Body of pancreas (tissue), 4 donors: ENCODE results near the gene GNL2. TPM values are rescaled to one million over a fixed set of nuclear protein-coding genes. Genes with fewer than 3 reads are reported as not detected.
"Not testable (repeated sequence)": the region's sequence is repeated elsewhere in the genome, so short reads cannot be mapped to it uniquely, and the experiment has no call there.

ENCODE experiments used
- ATAC-seq: fragments of 150-250 bp; one replicate; pipeline ENCODE4 v1.9.1; 2016
- DNase-seq, 4 donors: peaks; one replicate each; pipeline ENCODE4 v3.0.0-alpha.2; 2019
- H3K27ac ChIP-seq, 4 donors: fragments of 200-600 bp; sonication (generic); 1 replicate in 3 of 4; 2 replicates in 1 of 4; pipeline versions ENCODE4 v1.5.1 to v1.6.1; 2016 to 2019; ENCODE audit warnings: mild to moderate bottlenecking in 1 of 4, mixed read lengths in 1 of 4, moderate library complexity in 1 of 4
- H3K27me3 ChIP-seq, 2 donors: fragments of 200-600 bp; sonication (generic); one replicate each; pipeline ENCODE4 v1.6.0; 2016; ENCODE audit warnings: mild to moderate bottlenecking in 1 of 2
- H3K36me3 ChIP-seq, 2 donors: fragments of 200-600 bp; sonication (generic); replicated peaks in 1 of 2; 2 replicates each; pipeline ENCODE4 v1.5.1; 2016; ENCODE audit warnings: low read depth in 2 of 2; ENCODE audit not compliant: insufficient read depth in 1 of 2
- H3K4me1 ChIP-seq: fragments of 200-600 bp; sonication (generic); one replicate; pipeline ENCODE4 v1.6.0; 2016
- H3K4me3 ChIP-seq, 2 donors: fragments of 200-600 bp; sonication (generic); 1 replicate in 1 of 2; 2 replicates in 1 of 2; pipeline ENCODE4 v1.5.1; 2016 to 2019
- H3K9me3 ChIP-seq, 3 donors: fragments of 200-600 bp; sonication (generic); 1 replicate in 2 of 3; 2 replicates in 1 of 3; pipeline ENCODE4 v1.5.1; 2016
- CTCF ChIP-seq, 7 experiments: fragments of 450-650 bp in 4 of 7; fragments of 200-600 bp in 3 of 7; sonication (generic) in 3 of 7; IDR thresholded peaks; one replicate each; pipeline ENCODE4 v1.5.1; 2016 to 2019; ENCODE audit warnings: antibody characterized with exemption in 7 of 7
- POLR2A ChIP-seq, 3 donors: fragments of 450-650 bp; IDR thresholded peaks; one replicate each; pipeline ENCODE4 v1.6.1; 2016; ENCODE audit warnings: antibody characterized with exemption in 3 of 3, mild to moderate bottlenecking in 2 of 3
- WGBS, 2 donors: methylation state at CpG; one replicate each; pipeline ENCODE4 v1.1.5; 2017; 5-methylcytosine and 5-hydroxymethylcytosine counted together
- intact Hi-C: fragments of 100-400 bp; cut with DNase I; formaldehyde crosslinking; loops from one replicate; pipeline ENCODE4 v1.15.1; 2023
- small RNA-seq: library from RNA; depleted of rRNA; stranded (forward); fragments of <200 nt; gene quantifications from one replicate; pipeline ENCODE3, GENCODE V24; 2016
- total RNA-seq, 2 donors: library from RNA; depleted of rRNA; stranded (reverse); fragments of >200 nt; gene quantifications; one replicate each; pipeline ENCODE4 v1.1.0, GENCODE V29; 2016

Gene GNL2
- total RNA-seq, 2 donors from 2014 or later = 22.8 to 33.0 TPM

GRCh38 chr1:37519613-37520012 is 76.1 kb downstream of the GNL2 start:
- Histone ChIP-seq H3K4me3 (no peak overlapping the region), H3K27ac (no peak overlapping the region), H3K27me3 (no peaks in the 10 kb centered on the region), H3K4me1 (peaks cover 9% of the 10 kb centered on the region), H3K36me3 (no peaks in the 10 kb centered on the region), H3K9me3 (no peaks in the 10 kb centered on the region)
- TF ChIP-seq POLR2A (IDR thresholded peaks at IDR 0.05) = no peak
- no peak for TF ChIP-seq CTCF (IDR thresholded peaks at IDR 0.05)
- no peak for DNase-seq
- intact Hi-C loops = no loop called here
- no peak for ATAC-seq

- DNase-seq, intact Hi-C loops, H3K4me3 ChIP-seq, H3K9me3 ChIP-seq, H3K27ac ChIP-seq, ATAC-seq, H3K4me1 ChIP-seq, H3K27me3 ChIP-seq, H3K36me3 ChIP-seq: not testable (repeated sequence)
- 81 to 87% methylated on average over 14 to 15 of the region's 15 CpGs for WGBS, 2 donors
Measured at GRCh38 chr1:37518929-37519328, 76.8 kb downstream of the GNL2 start.

GRCh38 chr1:37518241-37518640 is 77.5 kb downstream of the GNL2 start:
- ATAC-seq, H3K27me3 ChIP-seq, H3K36me3 ChIP-seq, DNase-seq, H3K27ac ChIP-seq, H3K4me3 ChIP-seq, H3K9me3 ChIP-seq, intact Hi-C loops: not testable (repeated sequence)
- H3K4me1 ChIP-seq = peaks cover 16% of the 10 kb centered on the region
- 98% methylated on average over 9 of the region's 31 CpGs; no CpG with 5 or more reads in 1 of the 2 donors for WGBS, 2 donors

GRCh38 chr1:37517569-37517968 is 78.2 kb downstream of the GNL2 start:
- TF ChIP-seq CTCF (IDR thresholded peaks at IDR 0.05) = no peak
- no peak for TF ChIP-seq POLR2A (IDR thresholded peaks at IDR 0.05)
- Histone ChIP-seq H3K9me3 (no peaks in the 10 kb centered on the region), H3K36me3 (no peaks in the 10 kb centered on the region), H3K4me1 (peaks cover 21% of the 10 kb centered on the region), H3K27me3 (no peaks in the 10 kb centered on the region), H3K4me3 (no peak overlapping the region), H3K27ac (no peak overlapping the region)
- WGBS, 2 donors = 86 to 100% methylated on average over 1 of the region's 1 CpG
- DNase-seq (no peak), ATAC-seq (no peak)
- intact Hi-C loops = no loop called here

Small RNA genes lying within 50 kb of the gene (small RNA-seq; reads per million reads assigned to genes)
- not detected for gene AL034379.1

Other genes starting within 250 kb of the GNL2 start
- gene ZC3H12A, start 121.4 kb downstream of the GNL2 start, total RNA-seq = 10 to 100 TPM; 12.2 to 31.6 TPM
- 10 to 100 TPM; 36.3 to 43.5 TPM for gene MEAF6, start 81.2 kb downstream of the GNL2 start, total RNA-seq
- 10 to 100 TPM in 1 of 2 donors, 1 to 10 TPM in 1; 7.0 to 33.9 TPM for gene SNIP1, start 41.6 kb downstream of the GNL2 start, total RNA-seq
- 10 to 100 TPM; 16.5 to 19.5 TPM for gene DNALI1, start 39.0 kb downstream of the GNL2 start, total RNA-seq
- 1 to 10 TPM in 1 of 2 donors, under 1 TPM in 1; 0.66 to 1.0 TPM for gene RSPO1, start 39.0 kb upstream of the GNL2 start, total RNA-seq
- not detected for gene CDCA8, start 96.6 kb upstream of the GNL2 start, total RNA-seq
- 1 to 10 TPM; 1.6 to 2.0 TPM for gene EPHA10, start 169.2 kb upstream of the GNL2 start, total RNA-seq
- gene MANEAL, start 197.9 kb upstream of the GNL2 start, total RNA-seq = 1 to 10 TPM in 1 of 2 donors, under 1 TPM in 1; 0.99 to 6.2 TPM
- 10 to 100 TPM; 26.2 to 71.9 TPM for gene C1orf122, start 211.9 kb upstream of the GNL2 start, total RNA-seq
- gene YRDC, start 212.3 kb upstream of the GNL2 start, total RNA-seq = 10 to 100 TPM in 1 of 2 donors, 1 to 10 TPM in 1; 6.2 to 11.9 TPM